ENCODE measurements around the gene LAMC3.

Gene LAMC3

DNA sequence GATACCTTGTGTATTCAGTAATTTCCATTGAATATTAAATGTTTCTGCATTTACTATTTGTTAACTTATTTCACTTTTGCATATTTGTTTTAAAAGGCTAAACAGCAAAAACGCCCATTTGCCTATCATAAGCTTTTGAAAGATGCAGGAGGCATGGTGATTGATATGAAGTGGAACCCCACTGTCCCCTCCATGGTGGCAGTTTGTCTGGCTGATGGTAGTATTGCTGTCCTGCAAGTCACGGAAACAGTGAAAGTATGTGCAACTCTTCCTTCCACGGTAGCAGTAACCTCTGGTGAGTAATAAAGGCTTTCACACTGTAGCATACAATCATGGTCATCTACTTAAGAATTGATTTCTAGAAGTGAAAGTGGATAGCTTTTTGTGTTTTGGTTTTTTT is 120.2 kb downstream of the LAMC3 start:
- no peak for FAIRE-seq

DNA sequence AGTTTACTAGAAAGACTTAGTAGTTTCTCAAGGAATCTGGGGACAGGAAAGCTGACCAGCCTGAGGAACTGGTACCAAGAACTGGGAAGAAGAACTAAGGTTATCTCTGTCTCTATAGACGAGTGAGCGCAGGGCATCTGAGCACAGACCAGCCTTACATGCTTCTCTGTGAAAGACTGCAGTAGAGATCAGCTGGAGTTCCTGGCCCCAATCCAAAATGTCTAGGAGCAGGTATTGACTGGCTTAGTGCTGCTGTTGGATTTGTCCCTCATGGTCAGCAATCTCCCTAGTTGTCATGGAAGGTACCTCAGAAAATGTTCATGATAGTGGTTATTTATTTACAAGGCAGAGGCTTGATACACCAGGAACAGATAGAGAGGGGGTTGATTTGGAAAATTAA is 129.7 kb downstream of the LAMC3 start:
- FAIRE-seq: no peak

DNA sequence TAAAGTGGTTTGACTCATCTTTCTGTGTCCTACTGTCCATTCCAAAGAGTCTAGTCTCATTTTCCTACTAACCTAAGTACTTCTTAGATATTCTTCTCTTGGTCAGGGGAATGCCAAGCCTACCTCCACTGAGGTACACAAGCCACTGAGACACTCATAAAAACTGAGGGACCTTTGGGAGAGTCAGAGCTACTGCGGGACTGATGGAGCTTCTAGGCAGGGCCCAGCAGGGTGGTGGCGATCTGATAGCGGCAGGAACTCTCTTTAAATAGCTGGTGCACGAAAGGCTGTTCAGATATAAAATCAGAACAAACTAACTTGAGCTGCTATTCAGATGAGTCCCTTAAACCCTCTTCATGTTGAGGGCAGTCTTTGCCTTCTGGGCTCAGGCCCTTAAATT is 131.1 kb downstream of the LAMC3 start:
- no peak for FAIRE-seq

- FAIRE-seq: no peak
These were observed 131.6 kb downstream of the LAMC3 start for GRCh38 chr9:131140550-131140949.

DNA sequence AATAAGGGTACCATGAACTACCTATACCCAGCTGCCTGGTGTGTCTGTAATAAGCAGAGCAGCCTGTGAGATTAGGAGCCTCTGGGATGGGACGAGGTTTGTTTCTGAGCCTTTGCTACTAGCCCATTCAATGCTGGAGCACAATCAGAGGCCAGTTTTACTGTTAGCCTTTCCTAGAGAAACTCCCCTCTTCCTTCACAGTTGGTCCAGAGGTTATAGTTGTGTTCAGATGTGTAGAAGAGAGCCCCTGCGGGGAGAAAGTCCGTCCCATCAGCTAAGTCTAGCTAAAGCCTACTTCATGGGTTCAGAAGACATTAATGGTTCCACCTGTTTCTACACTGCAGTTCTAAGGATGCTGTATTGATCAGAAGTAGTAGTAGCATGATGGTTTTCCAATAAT is 133.2 kb downstream of the LAMC3 start:
- no peak for FAIRE-seq

Measured in A204.1 (cell line).